H1 (cell line): ENCODE measurements around the gene DPYD. TPM values are rescaled to one million over a fixed set of nuclear protein-coding genes. Genes with fewer than 3 reads are reported as not detected.

Experiments
- CTCF ChIA-PET: fragments of 300-600 bp; sonication (Branson Sonifier 250); formaldehyde crosslinking; loops from one replicate; lab custom pipeline; 2021; ENCODE audit not compliant: partially characterized antibody; lab: Charles Lee
- POLR2A ChIA-PET: fragments of 300-600 bp; sonication (Branson Sonifier 250); formaldehyde crosslinking; loops from one replicate; lab custom pipeline; 2021; ENCODE audit warnings: inconsistent platforms; ENCODE audit not compliant: partially characterized antibody; lab: Charles Lee
- DNase-seq, 2 experiments: peaks; one replicate each; pipeline versions ENCODE4 v3.0.0 to v3.0.0-alpha.2; 2010 to 2022; ENCODE audit warnings: low spot score in 2 of 2, low read depth in 1 of 2, mixed read lengths in 1 of 2
- FAIRE-seq: peaks from 2 replicates; lab custom pipeline; 2011; peaks lifted over from hg19 to GRCh38; lab: Jason Lieb, UNC
- H2AFZ ChIP-seq: 2 replicates; pipeline ENCODE4 v1.8.1; 2012; ENCODE audit warnings: low read length, inconsistent platforms
- H2AK5ac ChIP-seq: 2 replicates; pipeline ENCODE4 v1.6.1; 2013; ENCODE audit warnings: low read depth, low read length
- H2BK120ac ChIP-seq: replicated peaks from 2 replicates; pipeline ENCODE3; 2013; ENCODE audit warnings: low read depth, low read length, inconsistent platforms
- H2BK12ac ChIP-seq: 2 replicates; pipeline ENCODE4 v1.6.1; 2013; ENCODE audit warnings: low read depth, low read length
- H2BK15ac ChIP-seq: 2 replicates; pipeline ENCODE4 v1.6.1; 2013; ENCODE audit warnings: low read length
- H2BK20ac ChIP-seq: 2 replicates; pipeline ENCODE4 v1.6.1; 2013; ENCODE audit warnings: low read length
- H2BK5ac ChIP-seq: 2 replicates; pipeline ENCODE4 v1.6.1; 2013; ENCODE audit warnings: low read depth, low read length
- H3K14ac ChIP-seq: 2 replicates; pipeline ENCODE4 v1.6.1; 2013; ENCODE audit warnings: inconsistent platforms; ENCODE audit not compliant: insufficient read length
- H3K18ac ChIP-seq: 2 replicates; pipeline ENCODE4 v1.6.1; 2013; ENCODE audit warnings: low read length; ENCODE audit errors: extremely low read depth
- H3K23ac ChIP-seq: 2 replicates; pipeline ENCODE4 v1.6.1; 2013; ENCODE audit warnings: inconsistent platforms; ENCODE audit not compliant: insufficient read length
- H3K23me2 ChIP-seq: 2 replicates; pipeline ENCODE4 v1.6.1; 2013; ENCODE audit warnings: low read depth, low read length
- H3K27ac ChIP-seq: 2 replicates; pipeline ENCODE4 v1.6.1; 2011; ENCODE audit warnings: low read depth, low read length, inconsistent platforms
- H3K27me3 ChIP-seq, 4 experiments: replicated peaks in 1 of 4; 1 replicate in 1 of 4; 2 replicates in 3 of 4; pipeline versions ENCODE4 v1.6.1 to v1.8.1; 2011 to 2013; ENCODE audit warnings: low read length in 3 of 4, mild to moderate bottlenecking in 3 of 4, inconsistent platforms in 2 of 4, mixed read lengths in 2 of 4, moderate library complexity in 1 of 4; ENCODE audit not compliant: control insufficient read depth in 3 of 4, insufficient read depth in 3 of 4; ENCODE audit errors: extremely low read depth in 1 of 4
- H3K36me3 ChIP-seq, 4 experiments: 2 replicates each; pipeline versions ENCODE4 v1.6.1 to v1.8.1; 2011 to 2013; ENCODE audit warnings: mild to moderate bottlenecking in 4 of 4, low read length in 3 of 4, moderate library complexity in 2 of 4, control low read depth in 1 of 4, inconsistent platforms in 1 of 4; ENCODE audit not compliant: insufficient read depth in 4 of 4, control insufficient read depth in 2 of 4
- H3K4ac ChIP-seq: replicated peaks from 2 replicates; pipeline ENCODE3; 2013; ENCODE audit warnings: low read length, low read depth, mixed read lengths, inconsistent platforms; ENCODE audit not compliant: insufficient read length
- H3K4me1 ChIP-seq, 4 experiments: replicated peaks in 1 of 4; 1 replicate in 1 of 4; 2 replicates in 3 of 4; pipeline versions ENCODE4 v1.6.1 to v1.8.1; 2011 to 2013; ENCODE audit warnings: low read length in 3 of 4, inconsistent platforms in 2 of 4, mixed read lengths in 1 of 4; ENCODE audit not compliant: insufficient read depth in 4 of 4, control insufficient read depth in 3 of 4
- H3K4me2 ChIP-seq, 2 experiments: 2 replicates each; pipeline versions ENCODE4 v1.6.1 to v1.8.1; 2011 to 2013; ENCODE audit warnings: low read depth in 2 of 2, low read length in 2 of 2, control low read depth in 1 of 2, inconsistent platforms in 1 of 2, mild to moderate bottlenecking in 1 of 2; ENCODE audit not compliant: insufficient read depth in 1 of 2
- H3K4me3 ChIP-seq, 4 experiments: fragments of 200-600, 300-600 bp in 1 of 4; sonication (generic), shearing (Covaris generic), sonication (Bioruptor Twin) in 1 of 4; 2 replicates each; pipeline versions ENCODE4 v1.5.1 to v1.8.1; 2011 to 2016; ENCODE audit warnings: low read length in 4 of 4, low read depth in 3 of 4, control low read depth in 2 of 4, inconsistent platforms in 2 of 4, mild to moderate bottlenecking in 2 of 4, mixed read lengths in 1 of 4, moderate library complexity in 1 of 4; ENCODE audit not compliant: insufficient read depth in 2 of 4; ENCODE audit errors: extremely low read depth in 1 of 4
- H3K56ac ChIP-seq: replicated peaks from 2 replicates; pipeline ENCODE3; 2013; ENCODE audit warnings: low read depth, mild to moderate bottlenecking, mixed read lengths, low read length, inconsistent platforms; ENCODE audit not compliant: insufficient read length
- H3K79me1 ChIP-seq: 2 replicates; pipeline ENCODE4 v1.6.1; 2013; ENCODE audit warnings: low read depth, low read length, control low read depth
- H3K79me2 ChIP-seq, 2 experiments: 2 replicates each; pipeline versions ENCODE4 v1.6.1 to v1.8.1; 2012 to 2013; ENCODE audit warnings: low read length in 2 of 2, mild to moderate bottlenecking in 2 of 2, inconsistent platforms in 1 of 2; ENCODE audit not compliant: insufficient read depth in 2 of 2, control insufficient read depth in 1 of 2
- H3K9ac ChIP-seq, 4 experiments: replicated peaks in 1 of 4; 1 replicate in 1 of 4; 2 replicates in 3 of 4; pipeline versions ENCODE4 v1.6.1 to v1.8.1; 2011 to 2013; ENCODE audit warnings: low read depth in 3 of 4, low read length in 3 of 4, control low read depth in 2 of 4, mild to moderate bottlenecking in 2 of 4, moderate library complexity in 2 of 4, inconsistent platforms in 1 of 4; ENCODE audit errors: extremely low read depth in 1 of 4
- H3K9me3 ChIP-seq, 2 experiments: 2 replicates each; pipeline versions ENCODE4 v1.6.1 to v1.8.1; 2012 to 2013; ENCODE audit warnings: mild to moderate bottlenecking in 2 of 2, moderate library complexity in 2 of 2, control low read depth in 1 of 2, inconsistent platforms in 1 of 2, low read depth in 1 of 2, low read length in 1 of 2, mixed read lengths in 1 of 2; ENCODE audit not compliant: insufficient read depth in 2 of 2
- H4K20me1 ChIP-seq, 2 experiments: replicated peaks in 1 of 2; 2 replicates each; pipeline versions ENCODE3 to v1.8.1; 2011 to 2013; ENCODE audit warnings: inconsistent platforms in 2 of 2, low read length in 2 of 2, mild to moderate bottlenecking in 1 of 2; ENCODE audit not compliant: insufficient read depth in 2 of 2, control insufficient read depth in 1 of 2
- H4K5ac ChIP-seq: 2 replicates; pipeline ENCODE4 v1.6.1; 2013; ENCODE audit warnings: low read length, low read depth, mixed read lengths, inconsistent platforms; ENCODE audit not compliant: insufficient read length
- H4K8ac ChIP-seq: 2 replicates; pipeline ENCODE4 v1.8.0; 2013; ENCODE audit warnings: mild to moderate bottlenecking, moderate library complexity, low read length, inconsistent platforms; ENCODE audit not compliant: insufficient read depth; ENCODE audit errors: extremely low read depth
- H4K91ac ChIP-seq: replicated peaks from 2 replicates; pipeline ENCODE3; 2013; ENCODE audit warnings: low read length, mixed read lengths, inconsistent platforms; ENCODE audit not compliant: insufficient read length
- ATF3 ChIP-seq: IDR thresholded peaks from 2 replicates; pipeline ENCODE4 v1.6.1; 2011; ENCODE audit warnings: low read depth, mild to moderate bottlenecking, low read length; ENCODE audit not compliant: insufficient read depth
- BACH1 ChIP-seq: IDR thresholded peaks from 2 replicates; pipeline ENCODE4 v1.6.1; 2012; ENCODE audit warnings: low read length, improper control_type of control experiment
- BRCA1 ChIP-seq: IDR thresholded peaks from 2 replicates; pipeline ENCODE4 v1.6.1; 2012; ENCODE audit warnings: low read depth, low read length, improper control_type of control experiment
- CBX8 ChIP-seq: fragments of 300-800, 300-1000 bp; sonication (generic); IDR thresholded peaks from 2 replicates; pipeline ENCODE4 v1.7.1; 2016; ENCODE audit warnings: low read depth, low read length, borderline replicate concordance
- CHD2 ChIP-seq: IDR thresholded peaks from 2 replicates; pipeline ENCODE4 v1.6.1; 2012; ENCODE audit warnings: low read length, improper control_type of control experiment
- CTBP2 ChIP-seq: IDR thresholded peaks from 2 replicates; pipeline ENCODE4 v1.7.0; 2011; ENCODE audit warnings: borderline replicate concordance, mild to moderate bottlenecking, moderate library complexity, mixed read lengths, low read length; ENCODE audit not compliant: insufficient read depth, insufficient read length
- GTF2F1 ChIP-seq: IDR thresholded peaks from 2 replicates; pipeline ENCODE4 v1.6.1; 2012; ENCODE audit warnings: low read depth, low read length, improper control_type of control experiment, borderline replicate concordance
- KDM4A ChIP-seq: IDR thresholded peaks from one replicate; pipeline ENCODE4 v1.7.1; 2012; ENCODE audit warnings: low read depth, mild to moderate bottlenecking, moderate library complexity, low read length, inconsistent platforms; ENCODE audit not compliant: severe bottlenecking
- POLR2AphosphoS5 ChIP-seq: IDR thresholded peaks from 2 replicates; pipeline ENCODE4 v1.6.1; 2011; ENCODE audit warnings: low read depth, low read length
- SIRT6 ChIP-seq: IDR thresholded peaks from one replicate; pipeline ENCODE4 v1.7.1; 2012; ENCODE audit warnings: low read length, inconsistent platforms
- SP4 ChIP-seq: IDR thresholded peaks from 2 replicates; pipeline ENCODE4 v1.6.1; 2012; ENCODE audit warnings: low read length, inconsistent platforms
- ZNF274 ChIP-seq: IDR thresholded peaks from 2 replicates; pipeline ENCODE4 v1.7.0; 2012; ENCODE audit warnings: low read length, borderline replicate concordance; ENCODE audit errors: extremely low read depth
- WGBS, 2 experiments: shearing (Covaris generic) in 1 of 2; methylation state at CpG; one replicate each; pipeline versions ENCODE4 v1.1.6 to v1.1.7; 2013 to 2015; ENCODE audit warnings: low lambda C conversion rate in 2 of 2, mixed read lengths in 2 of 2, inconsistent platforms in 1 of 2, low coverage in 1 of 2, missing lambda C conversion rate in 1 of 2; ENCODE audit not compliant: insufficient replicate concordance in 2 of 2, insufficient coverage in 1 of 2, insufficient read length in 1 of 2; ENCODE audit errors: extremely low coverage in 1 of 2, missing lambda C conversion rate in 1 of 2; 5-methylcytosine and 5-hydroxymethylcytosine counted together
- polyA plus RNA-seq, 7 experiments: library from polyadenylated mRNA; depleted of rRNA in 3 of 7; stranded (reverse) in 5 of 7; unstranded in 2 of 7; fragments of >200 nt in 5 of 7; fragments of 200-250 nt in 2 of 7; gene quantifications; 1 replicate in 5 of 7; 2 replicates in 1 of 7; 4 replicates in 1 of 7; pipeline versions ENCODE4 v1.2.1 to v1.2.3, GENCODE V29; 2011 to 2013; ENCODE audit warnings: missing spikeins in 2 of 7, mixed read lengths in 2 of 7
- total RNA-seq: library from RNA; stranded (reverse); fragmentation: NEBNext Ultra II Directional; extraction: Animal tissue kit (Norgen Biotek cat#: 25700); gene quantifications from 2 replicates; pipeline ENCODE4 v1.2.1, GENCODE V29; 2021

Gene DPYD
- total and polyA plus RNA-seq, 2 of the 8 experiments (the other 6 are each of a cell fraction or from before 2014, with no cell fraction given) = 0.29 to 0.73 TPM

- H2AFZ ChIP-seq = no peak overlapping the region
- H4K8ac ChIP-seq = no peak overlapping the region
- no peak overlapping the region for H4K5ac ChIP-seq
- no peaks in the 10 kb centered on the region for H3K23me2 ChIP-seq
- no peak overlapping the region for H2BK12ac ChIP-seq
- DNase-seq (no peak), FAIRE-seq (no peak)
- no peak overlapping the region for H2BK15ac ChIP-seq
- no peak overlapping the region for H4K91ac ChIP-seq
- H2AK5ac ChIP-seq = no peak overlapping the region
- H3K79me1 ChIP-seq = no peaks in the 10 kb centered on the region
- H3K4me3 ChIP-seq = no peak overlapping the region
- no peaks in the 10 kb centered on the region for H4K20me1 ChIP-seq
- H3K79me2 ChIP-seq = no peaks in the 10 kb centered on the region
- H3K9me3 ChIP-seq = no peaks in the 10 kb centered on the region
- no peak overlapping the region for H3K56ac ChIP-seq
- no peak overlapping the region for H2BK20ac ChIP-seq
- no peak overlapping the region for H3K4me2 ChIP-seq
- H3K36me3 ChIP-seq = no peaks in the 10 kb centered on the region
- no peak overlapping the region for H3K23ac ChIP-seq
- H3K4ac ChIP-seq = no peak overlapping the region
- H3K27ac ChIP-seq = no peak overlapping the region
- H3K14ac ChIP-seq = no peak overlapping the region
- 89% methylated on average over 4 of the region's 4 CpGs; no CpG with 5 or more reads in 1 of the 2 experiments for WGBS, 2 experiments
- POLR2A ChIA-PET = no interaction called here
- no peak overlapping the region for H3K18ac ChIP-seq
- H2BK120ac ChIP-seq = no peak overlapping the region
- H3K4me1 ChIP-seq = no peaks in the 10 kb centered on the region
- H3K27me3 ChIP-seq = no peaks in the 10 kb centered on the region
- H2BK5ac ChIP-seq = no peak overlapping the region
- H3K9ac ChIP-seq = no peak overlapping the region
- CTCF ChIA-PET = interaction anchor here (0.6 to 1.9 kb wide), 6 partner anchors 11 to 799 kb away, joined by 3 to 13 read pairs (median 4); no protein-coding TSS in a partner anchor
- TF ChIP-seq CHD2 = no peak
- no peak for TF ChIP-seq KDM4A
- no peak for TF ChIP-seq CBX8
- TF ChIP-seq ZNF274 = no peak
- no peak for TF ChIP-seq BRCA1
- no peak for TF ChIP-seq POLR2AphosphoS5
- TF ChIP-seq ATF3 = no peak
- no peak for TF ChIP-seq CTBP2
- no peak for TF ChIP-seq BACH1
- no peak for TF ChIP-seq SP4
- TF ChIP-seq GTF2F1 = no peak
- no peak for TF ChIP-seq SIRT6
Observed at GRCh38 chr1:97245026-97245425, 675.8 kb downstream of the DPYD start.
